C4-2B (cell line): ENCODE results near the gene PEMT.

Source experiments
- CTCF ChIP-seq: fragments of 450-650 bp; conservative IDR thresholded peaks from 2 replicates; pipeline ENCODE4 v1.5.1; 2017; ENCODE audit warnings: mild to moderate bottlenecking
- ZFX ChIP-seq: fragments of 450-650 bp; IDR thresholded peaks from 2 replicates; pipeline ENCODE4 v1.6.1; 2017

- TF ChIP-seq CTCF (no peak), ZFX (no peak)
Measured at GRCh38 chr17:17566896-17567513, 24.5 kb downstream of the PEMT start.
